ENCODE measurements around the gene AOAH. TPM values are rescaled to one million over a fixed set of nuclear protein-coding genes. Genes with fewer than 3 reads are reported as not detected.
A peak's percentile ranks its signal among the peaks of the same experiment; 100 is the strongest.

The AOAH gene
- total RNA-seq, 1 experiment from 2014 or later, result 1.3 TPM

DNA sequence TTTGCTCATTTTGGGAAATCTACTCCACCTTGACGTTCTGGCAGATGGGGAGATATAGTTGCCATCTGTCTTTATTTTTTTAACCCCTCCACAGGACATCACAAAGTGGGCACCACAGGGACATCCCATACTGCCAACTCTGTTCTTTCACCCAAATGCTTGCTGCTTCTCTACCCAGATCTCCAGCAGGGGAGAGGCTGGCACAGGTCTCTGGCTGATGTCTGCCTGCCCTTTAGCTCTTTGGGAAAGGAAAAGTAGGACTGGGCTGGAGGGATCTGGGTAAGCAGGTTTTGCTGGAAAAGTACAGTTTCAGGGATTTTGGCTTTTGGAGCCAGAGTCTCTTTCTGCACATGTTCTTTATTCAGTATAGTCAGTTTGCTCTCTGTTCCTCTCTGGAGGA is 178.0 kb downstream of the AOAH start:
- H3K4me3 ChIP-seq, result no peak overlapping the region
- no peaks in the 10 kb centered on the region for H3K36me3 ChIP-seq
- H3K9me3 ChIP-seq (replicated peaks), result no peaks in the 10 kb centered on the region; the same call in 1 of the 2 replicates
- no peaks in the 10 kb centered on the region; the same call in 1 of the 2 replicates for H3K27me3 ChIP-seq
- DNase-seq, result no peak
- H3K27ac ChIP-seq, result no peak overlapping the region
- H3K4me1 ChIP-seq, result no peaks in the 10 kb centered on the region

GRCh38 chr7:36545291-36545690 is 179.0 kb downstream of the AOAH start:
- H3K27me3 ChIP-seq, result no peaks in the 10 kb centered on the region; the same call in 1 of the 2 replicates
- no peak for DNase-seq
- H3K36me3 ChIP-seq, result no peaks in the 10 kb centered on the region
- H3K4me3 ChIP-seq, result no peak overlapping the region
- no peaks in the 10 kb centered on the region; the same call in 1 of the 2 replicates for H3K9me3 ChIP-seq (replicated peaks)
- H3K27ac ChIP-seq, result no peak overlapping the region
- H3K4me1 ChIP-seq, result no peaks in the 10 kb centered on the region

GRCh38 chr7:36538126-36538525 is 186.2 kb downstream of the AOAH start:
- H3K27ac ChIP-seq, result no peak overlapping the region
- no peak for DNase-seq
- no peaks in the 10 kb centered on the region for H3K4me1 ChIP-seq
- no peaks in the 10 kb centered on the region for H3K27me3 ChIP-seq
- no peak overlapping the region for H3K4me3 ChIP-seq
- no peaks in the 10 kb centered on the region for H3K36me3 ChIP-seq
- H3K9me3 ChIP-seq (replicated peaks), result no peaks in the 10 kb centered on the region; the same call in 1 of the 2 replicates

DNA sequence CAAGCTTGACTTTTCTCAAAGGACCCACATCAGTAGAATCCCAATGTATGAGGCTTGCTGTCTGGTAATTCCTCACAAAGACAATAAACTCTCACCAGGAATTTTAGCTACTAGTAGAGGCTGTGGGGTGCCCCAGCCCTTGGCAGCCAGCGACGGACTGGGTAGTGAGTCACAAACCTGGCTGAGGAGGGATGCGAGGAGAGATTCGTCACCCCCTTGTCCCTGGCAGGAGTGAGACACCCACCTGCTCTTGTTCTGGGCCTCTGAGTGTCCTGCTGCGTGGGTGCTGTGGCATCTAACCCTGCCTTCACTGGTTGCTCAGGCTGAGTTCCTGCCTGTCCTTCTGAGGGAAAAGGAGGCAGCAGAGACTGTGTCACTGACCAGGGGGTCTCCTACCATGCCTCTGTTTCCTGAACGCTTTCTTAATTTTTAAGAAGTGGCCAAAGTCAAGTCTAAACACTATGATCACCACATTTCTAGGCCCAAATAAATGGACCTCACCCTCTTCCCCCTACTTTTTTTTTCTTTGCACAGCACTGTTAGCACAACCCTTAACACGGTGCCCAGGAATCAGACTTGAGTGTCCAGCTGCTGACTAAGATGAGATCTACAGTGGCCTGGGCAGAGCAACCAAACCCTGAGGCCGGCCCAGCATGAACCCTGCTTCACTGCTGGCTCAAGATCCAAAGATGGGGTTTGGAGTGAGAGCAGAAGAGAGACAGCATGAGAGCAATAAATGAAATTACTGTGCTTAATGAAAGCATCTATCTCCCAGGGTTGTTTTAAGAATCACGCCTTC is 188.2 kb downstream of the AOAH start:
- no peak for DNase-seq
- Histone ChIP-seq H3K4me1 (no peaks in the 10 kb centered on the region), H3K9me3 (replicated peaks) (no peaks in the 10 kb centered on the region; the same call in 1 of the 2 replicates), H3K27me3 (no peaks in the 10 kb centered on the region; the same call in 1 of the 2 replicates), H3K27ac (no peak overlapping the region), H3K4me3 (no peak overlapping the region), H3K36me3 (no peaks in the 10 kb centered on the region)

- Histone ChIP-seq H3K4me1 (no peaks in the 10 kb centered on the region), H3K27me3 (no peaks in the 10 kb centered on the region; the same call in 1 of the 2 replicates), H3K9me3 (replicated peaks) (peaks cover 3% of the 10 kb centered on the region; the same call in 1 of the 2 replicates), H3K4me3 (no peak overlapping the region), H3K36me3 (no peaks in the 10 kb centered on the region), H3K27ac (no peak overlapping the region)
- DNase-seq, result no peak
Observed at GRCh38 chr7:36533717-36534116, 190.6 kb downstream of the AOAH start.

DNA sequence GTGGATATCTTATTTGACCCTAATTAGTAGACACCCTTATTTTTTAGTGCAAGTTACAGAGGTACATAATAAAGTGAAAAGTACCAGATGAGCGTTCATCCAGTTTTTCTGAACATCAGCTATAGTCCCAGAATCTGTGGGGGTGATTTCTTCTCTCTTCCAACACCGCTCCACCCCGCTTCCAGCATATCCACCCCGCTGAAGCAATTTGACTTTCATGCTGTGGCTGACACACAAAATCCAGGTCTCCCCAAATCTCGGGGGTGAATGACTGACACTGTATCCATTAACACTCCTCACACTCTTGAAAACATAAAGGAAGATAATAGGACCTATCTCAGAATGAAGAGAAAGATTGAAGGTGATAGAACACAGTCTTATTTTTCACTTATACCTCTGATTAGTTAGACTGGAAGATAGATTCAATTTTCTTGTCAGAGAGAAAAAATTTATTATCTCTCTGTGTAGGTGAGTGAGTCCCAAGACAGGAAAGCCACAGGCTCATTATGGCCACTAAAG is 191.3 kb downstream of the AOAH start:
- Histone ChIP-seq H3K27ac (no peak overlapping the region), H3K27me3 (no peaks in the 10 kb centered on the region; the same call in 1 of the 2 replicates), H3K4me3 (no peak overlapping the region), H3K9me3 (replicated peaks) (peaks cover 3% of the 10 kb centered on the region; the same call in 1 of the 2 replicates), H3K36me3 (no peaks in the 10 kb centered on the region), H3K4me1 (no peaks in the 10 kb centered on the region)
- DNase-seq, result no peak

DNA sequence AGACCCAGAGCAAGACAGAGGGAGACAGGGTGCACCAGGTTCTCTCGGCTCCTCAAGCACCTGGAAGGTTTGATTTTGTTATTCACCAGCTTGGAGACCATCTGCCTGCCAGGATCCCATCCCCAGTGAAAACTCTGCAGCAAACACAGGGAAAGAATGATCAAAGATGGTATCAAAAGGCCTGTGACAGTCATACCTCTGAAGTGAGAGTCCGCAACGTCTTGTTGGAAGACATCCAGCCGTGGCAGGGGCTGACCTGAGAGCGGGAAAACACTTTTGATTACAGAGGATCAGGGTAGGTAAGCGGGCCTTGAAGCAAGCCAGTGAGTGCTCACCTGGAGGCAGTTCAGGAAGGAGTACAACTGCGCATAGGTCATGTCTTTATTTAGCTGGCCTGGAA is 192.3 kb downstream of the AOAH start:
- no peak for DNase-seq
- Histone ChIP-seq H3K27me3 (no peaks in the 10 kb centered on the region; the same call in 1 of the 2 replicates), H3K27ac (no peak overlapping the region), H3K36me3 (no peaks in the 10 kb centered on the region), H3K4me1 (peaks cover 9% of the 10 kb centered on the region), H3K4me3 (no peak overlapping the region), H3K9me3 (replicated peaks) (peaks cover 3% of the 10 kb centered on the region; the same call in 1 of the 2 replicates)

DNA sequence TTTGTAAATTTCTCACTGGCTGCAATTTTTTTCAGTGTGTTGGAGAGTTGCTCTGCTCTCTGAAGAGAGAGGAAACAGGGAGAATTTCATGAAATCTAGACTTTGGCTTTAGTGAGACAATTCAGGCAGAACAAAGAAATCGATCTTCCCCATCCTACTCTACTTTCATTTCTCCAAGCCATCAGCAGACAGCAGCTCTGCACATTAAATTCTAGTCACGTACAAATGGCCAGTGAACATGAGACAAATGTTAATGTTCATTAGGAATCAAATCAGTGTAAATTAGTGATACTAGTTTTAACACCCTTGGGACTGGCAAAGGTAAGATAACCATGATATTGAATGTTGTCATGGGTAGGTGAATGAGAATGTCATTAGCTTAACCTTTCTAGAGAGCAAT is 193.8 kb downstream of the AOAH start:
- H3K9me3 ChIP-seq (replicated peaks), result peaks cover 3% of the 10 kb centered on the region; the same call in 1 of the 2 replicates
- no peaks in the 10 kb centered on the region; the same call in 1 of the 2 replicates for H3K27me3 ChIP-seq

GRCh38 chr7:36527549-36527913 is 196.8 kb downstream of the AOAH start:
- H3K27me3 ChIP-seq, result no peaks in the 10 kb centered on the region; the same call in 1 of the 2 replicates
- peaks cover 19% of the 10 kb centered on the region for H3K4me1 ChIP-seq
- no peak overlapping the region for H3K4me3 ChIP-seq
- no peaks in the 10 kb centered on the region for H3K36me3 ChIP-seq
- H3K27ac ChIP-seq, result peak overlapping the region; percentile 13; the same call in 1 of the 2 replicates
- DNase-seq, result no peak
- peaks cover 3% of the 10 kb centered on the region; the same call in 1 of the 2 replicates for H3K9me3 ChIP-seq (replicated peaks)

More for the DNA sequence above, 193.8 kb downstream of the AOAH start:
- Histone ChIP-seq H3K4me1 (peaks cover 19% of the 10 kb centered on the region), H3K27ac (no peak overlapping the region), H3K36me3 (no peaks in the 10 kb centered on the region), H3K4me3 (no peak overlapping the region)
- DNase-seq, result no peak

- peak overlapping the region; percentile 13; the same call in 1 of the 2 replicates for H3K27ac ChIP-seq
- DNase-seq, result peak; percentile 16 to 31
Observed at GRCh38 chr7:36526863-36527548, 197.3 kb downstream of the AOAH start.

GRCh38 chr7:36523371-36524101 is 200.8 kb downstream of the AOAH start:
- Histone ChIP-seq H3K27ac (no peak overlapping the region), H3K27me3 (no peaks in the 10 kb centered on the region), H3K36me3 (no peaks in the 10 kb centered on the region), H3K4me3 (no peak overlapping the region), H3K4me1 (peaks cover 19% of the 10 kb centered on the region), H3K9me3 (replicated peaks) (no peaks in the 10 kb centered on the region)
- no peak for DNase-seq

More at GRCh38 chr7:36526863-36527548, 197.3 kb downstream of the AOAH start:
- H3K27me3 ChIP-seq, result no peaks in the 10 kb centered on the region; the same call in 1 of the 2 replicates
- H3K4me1 ChIP-seq, result peaks cover 19% of the 10 kb centered on the region
- H3K4me3 ChIP-seq, result no peak overlapping the region
- H3K36me3 ChIP-seq, result no peaks in the 10 kb centered on the region
- H3K9me3 ChIP-seq (replicated peaks), result peaks cover 3% of the 10 kb centered on the region; the same call in 1 of the 2 replicates

DNA sequence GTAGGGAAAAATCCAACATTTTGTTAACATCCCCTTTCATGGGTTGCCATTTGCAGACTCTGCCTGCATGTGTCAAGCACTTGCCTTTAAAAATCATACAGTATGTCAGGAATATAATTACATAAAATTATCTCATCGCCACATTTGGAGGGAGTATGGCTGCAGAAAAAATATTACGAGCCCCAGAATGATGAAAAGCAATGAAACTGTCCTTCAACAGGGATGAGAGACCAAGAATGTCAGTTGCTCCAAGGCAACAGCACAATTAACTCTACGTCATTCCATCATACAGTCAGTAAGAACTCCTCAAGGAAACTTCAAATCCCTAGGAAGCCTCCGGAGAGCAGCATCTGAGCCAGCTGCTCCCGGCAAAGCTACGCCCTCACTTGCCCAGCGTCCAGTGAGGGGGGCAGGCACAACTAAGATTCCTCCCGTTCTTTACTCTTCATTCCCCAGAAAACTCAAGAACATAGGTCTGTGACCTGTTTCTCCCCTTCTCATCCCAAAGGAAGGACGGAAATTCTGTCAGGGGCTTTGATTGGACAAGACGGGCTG is 201.8 kb downstream of the AOAH start:
- Histone ChIP-seq H3K27ac (no peak overlapping the region), H3K4me3 (no peak overlapping the region), H3K9me3 (replicated peaks) (no peaks in the 10 kb centered on the region), H3K4me1 (peaks cover 16% of the 10 kb centered on the region), H3K36me3 (no peaks in the 10 kb centered on the region), H3K27me3 (no peaks in the 10 kb centered on the region)
- DNase-seq, result no peak

DNA sequence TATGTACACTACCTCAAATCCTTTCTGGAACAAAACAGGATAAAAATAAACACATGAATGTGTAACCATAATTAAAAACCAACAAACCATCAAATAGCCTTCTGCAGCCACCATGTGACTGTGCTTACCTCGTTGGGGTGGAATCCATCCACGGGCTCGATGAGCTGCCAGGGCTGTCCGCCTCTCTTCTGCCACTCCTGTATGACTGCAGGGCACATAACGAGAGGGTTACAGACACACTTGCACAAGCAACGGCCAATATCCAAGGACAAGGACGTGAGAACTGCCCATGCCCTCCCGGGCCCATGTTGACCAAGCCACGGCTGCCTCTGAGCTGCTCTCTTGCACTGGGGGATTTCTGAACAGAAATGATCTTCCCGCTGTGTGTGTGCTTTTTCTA is 202.4 kb downstream of the AOAH start:
- H3K4me1 ChIP-seq, result peaks cover 10% of the 10 kb centered on the region; the same call in 1 of the 2 replicates
- H3K4me3 ChIP-seq, result no peak overlapping the region
- H3K36me3 ChIP-seq, result no peaks in the 10 kb centered on the region
- H3K27me3 ChIP-seq, result no peaks in the 10 kb centered on the region
- no peak for DNase-seq
- no peak overlapping the region for H3K27ac ChIP-seq
- no peaks in the 10 kb centered on the region for H3K9me3 ChIP-seq (replicated peaks)

GRCh38 chr7:36521133-36521532 is 203.2 kb downstream of the AOAH start:
- H3K4me1 ChIP-seq, result peaks cover 3% of the 10 kb centered on the region; the same call in 1 of the 2 replicates
- H3K36me3 ChIP-seq, result no peaks in the 10 kb centered on the region
- no peaks in the 10 kb centered on the region for H3K9me3 ChIP-seq (replicated peaks)
- no peak overlapping the region for H3K4me3 ChIP-seq
- no peak overlapping the region for H3K27ac ChIP-seq
- DNase-seq, result no peak
- no peaks in the 10 kb centered on the region for H3K27me3 ChIP-seq
